ENCODE data around the gene STIL.

The STIL gene

DNA sequence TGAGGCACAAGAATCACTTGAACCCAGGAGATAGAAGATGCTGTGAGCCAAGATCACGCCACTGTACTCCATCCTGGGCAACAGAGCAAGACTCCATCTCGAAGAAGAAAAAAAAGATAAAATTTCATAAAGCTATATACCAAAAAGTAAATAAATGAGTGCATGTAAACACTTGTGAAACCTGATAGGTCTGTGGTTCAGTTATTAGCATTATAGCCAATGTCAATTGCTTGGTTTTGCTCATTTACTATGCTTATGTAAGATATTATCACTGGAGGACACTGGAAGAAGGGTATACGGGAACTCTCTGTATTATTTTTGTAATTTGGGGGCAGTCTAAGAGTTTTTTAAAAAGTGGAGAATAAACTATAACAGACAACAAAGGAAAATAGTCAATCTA, 64.2 kb downstream of the STIL start:
- Histone ChIP-seq H3K9ac (ENCODE audit: insufficient read length, low read depth) (no peak overlapping the region), H3K36me3 (ENCODE audit: insufficient read depth, insufficient read length, low read length) (peaks cover 42% of the 10 kb centered on the region), H3K4me1 (ENCODE audit: insufficient read depth, insufficient read length) (no peaks in the 10 kb centered on the region), H3K27me3 (ENCODE audit: insufficient read depth, insufficient read length) (peaks cover under 1% of the 10 kb centered on the region), H3K4me3 (ENCODE audit: insufficient read length, low read depth) (no peak overlapping the region), H3K9me3 (ENCODE audit: insufficient read depth, low read length) (no peaks in the 10 kb centered on the region)
- TF ChIP-seq YY1 (IDR thresholded peaks at IDR 0.05; ENCODE audit: insufficient read depth, insufficient read length) (no peak), SUZ12 (IDR thresholded peaks at IDR 0.05; ENCODE audit: extremely low read depth, insufficient read depth, insufficient read length) (no peak), ZNF274 (IDR thresholded peaks at IDR 0.05; ENCODE audit: low read depth, low read length) (no peak)
- no peak for DNase-seq (ENCODE audit: low read depth, low spot score)

DNA sequence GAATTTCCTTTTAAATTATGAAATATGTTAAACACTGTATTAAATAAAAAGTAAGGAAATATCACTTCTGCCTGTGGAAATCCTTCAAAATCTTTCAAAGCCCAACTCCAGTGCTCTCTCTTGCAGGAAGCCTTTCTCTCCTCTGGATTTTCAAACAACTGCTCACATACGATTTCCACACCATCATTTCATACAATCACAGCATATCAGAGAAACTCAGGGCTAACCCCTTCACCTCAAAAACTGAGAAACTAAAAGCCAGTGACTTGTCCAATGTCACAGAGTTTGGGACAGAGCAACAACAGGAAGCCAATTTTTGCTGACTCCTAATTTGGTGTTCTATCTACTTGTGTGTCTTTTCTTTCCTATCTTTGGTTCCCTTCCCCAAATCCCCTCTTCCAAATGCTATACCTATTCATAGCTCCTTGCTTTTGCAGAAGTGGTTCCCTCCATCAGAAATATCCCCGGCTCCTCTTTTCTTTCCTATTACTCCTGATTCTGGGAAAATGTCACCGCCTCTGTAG, 69.5 kb downstream of the STIL start:
- TF ChIP-seq SUZ12 (IDR thresholded peaks at IDR 0.05; ENCODE audit: extremely low read depth, insufficient read depth, insufficient read length) (no peak), YY1 (IDR thresholded peaks at IDR 0.05; ENCODE audit: insufficient read depth, insufficient read length) (no peak), ZNF274 (IDR thresholded peaks at IDR 0.05; ENCODE audit: low read depth, low read length) (no peak)
- H3K4me3 ChIP-seq (ENCODE audit: insufficient read length, low read depth), result no peak overlapping the region

DNA sequence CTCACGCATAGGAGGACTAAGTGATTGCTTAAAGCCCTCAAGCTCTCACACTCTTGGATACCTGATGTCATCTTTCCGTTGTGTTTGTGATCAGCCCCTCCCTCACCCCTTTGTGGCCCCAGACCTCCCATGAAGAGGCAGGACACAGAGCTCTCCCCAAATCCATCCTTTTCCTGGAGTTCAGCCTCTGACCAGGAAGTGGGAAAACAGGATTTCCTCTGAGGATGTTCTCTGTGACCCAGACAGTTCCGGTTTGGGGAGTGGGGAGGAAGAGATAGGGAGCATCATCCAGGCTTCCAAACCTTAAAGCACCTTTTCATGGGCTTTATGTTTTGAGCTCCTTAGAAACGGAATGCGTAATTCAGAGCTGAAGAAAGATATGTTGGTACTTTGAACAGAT, 70.0 kb downstream of the STIL start:
- Histone ChIP-seq H3K4me1 (ENCODE audit: insufficient read depth, insufficient read length) (no peaks in the 10 kb centered on the region), H3K36me3 (ENCODE audit: insufficient read depth, insufficient read length, low read length) (no peaks in the 10 kb centered on the region), H3K4me3 (ENCODE audit: insufficient read length, low read depth) (no peak overlapping the region), H3K27me3 (ENCODE audit: insufficient read depth, insufficient read length) (peaks cover 2% of the 10 kb centered on the region), H3K9ac (ENCODE audit: insufficient read length, low read depth) (no peak overlapping the region), H3K9me3 (ENCODE audit: insufficient read depth, low read length) (no peaks in the 10 kb centered on the region)
- TF ChIP-seq SUZ12 (IDR thresholded peaks at IDR 0.05; ENCODE audit: extremely low read depth, insufficient read depth, insufficient read length) (no peak), ZNF274 (IDR thresholded peaks at IDR 0.05; ENCODE audit: low read depth, low read length) (no peak), YY1 (IDR thresholded peaks at IDR 0.05; ENCODE audit: insufficient read depth, insufficient read length) (no peak)
- DNase-seq (ENCODE audit: low read depth, low spot score), result no peak

More for the DNA sequence above, 69.5 kb downstream of the STIL start:
- DNase-seq (ENCODE audit: low read depth, low spot score), result no peak
- H3K4me1 ChIP-seq (ENCODE audit: insufficient read depth, insufficient read length), result no peaks in the 10 kb centered on the region
- no peaks in the 10 kb centered on the region for H3K9me3 ChIP-seq (ENCODE audit: insufficient read depth, low read length)
- H3K36me3 ChIP-seq (ENCODE audit: insufficient read depth, insufficient read length, low read length), result no peaks in the 10 kb centered on the region
- H3K9ac ChIP-seq (ENCODE audit: insufficient read length, low read depth), result no peak overlapping the region
- H3K27me3 ChIP-seq (ENCODE audit: insufficient read depth, insufficient read length), result peaks cover 2% of the 10 kb centered on the region

DNA sequence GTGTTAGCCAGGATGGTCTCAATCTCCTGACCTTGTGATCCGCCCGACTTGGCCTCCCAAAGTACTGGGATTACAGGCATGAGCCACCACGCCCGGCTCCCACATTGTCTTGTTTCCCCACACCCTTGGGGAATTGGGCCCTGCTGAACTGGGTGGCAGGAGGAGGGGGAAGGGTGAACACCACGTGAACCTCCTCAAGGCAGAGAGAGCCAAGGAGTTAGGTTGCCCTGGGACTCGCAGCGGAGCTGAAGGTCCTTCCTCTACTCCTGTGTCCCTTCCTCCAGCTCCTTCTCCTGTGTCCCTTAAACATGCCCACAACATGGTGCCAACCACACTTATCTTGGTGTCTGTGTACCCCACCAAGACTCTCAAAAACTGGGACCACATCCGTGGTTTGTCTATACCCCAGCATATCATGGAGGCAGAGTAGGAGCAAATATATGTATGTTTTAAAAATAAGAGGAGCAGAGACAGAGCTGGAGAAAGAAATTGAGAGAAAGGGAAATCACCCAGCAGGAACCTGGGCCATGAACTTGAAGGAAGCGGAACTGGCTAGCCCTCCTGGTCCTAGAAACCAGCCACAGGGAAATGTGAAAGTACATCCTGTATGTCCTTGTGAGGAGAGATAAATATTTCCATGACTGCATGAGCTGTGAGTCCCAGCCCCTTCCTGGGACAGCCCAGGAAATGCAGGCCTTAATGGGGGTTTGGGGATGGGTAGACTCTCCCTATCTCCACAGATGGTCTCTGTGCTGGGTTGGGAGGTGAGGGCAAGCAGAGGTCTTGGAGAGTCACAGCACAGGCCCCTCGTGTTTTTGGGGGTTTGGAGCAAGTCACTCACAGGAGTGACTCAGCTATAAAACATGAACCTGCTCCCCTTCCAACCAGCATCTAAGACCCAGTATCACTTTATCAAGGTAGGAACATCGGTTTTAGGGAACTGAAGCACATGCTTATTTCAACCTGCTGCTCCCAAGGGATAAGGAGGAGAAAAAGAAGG, 72.5 kb downstream of the STIL start:
- TF ChIP-seq SUZ12 (IDR thresholded peaks at IDR 0.05; ENCODE audit: extremely low read depth, insufficient read depth, insufficient read length), result no peak
- TF ChIP-seq ZNF274 (IDR thresholded peaks at IDR 0.05; ENCODE audit: low read depth, low read length), result no peak
- no peak for TF ChIP-seq YY1 (IDR thresholded peaks at IDR 0.05; ENCODE audit: insufficient read depth, insufficient read length)
- no peak for DNase-seq (ENCODE audit: low read depth, low spot score)
- no peaks in the 10 kb centered on the region for H3K9me3 ChIP-seq (ENCODE audit: insufficient read depth, low read length)
- H3K9ac ChIP-seq (ENCODE audit: insufficient read length, low read depth), result no peak overlapping the region
- H3K27me3 ChIP-seq (ENCODE audit: insufficient read depth, insufficient read length), result peaks cover 2% of the 10 kb centered on the region
- no peaks in the 10 kb centered on the region for H3K36me3 ChIP-seq (ENCODE audit: insufficient read depth, insufficient read length, low read length)
- no peaks in the 10 kb centered on the region for H3K4me1 ChIP-seq (ENCODE audit: insufficient read depth, insufficient read length)
- no peak overlapping the region for H3K4me3 ChIP-seq (ENCODE audit: insufficient read length, low read depth)

DNA sequence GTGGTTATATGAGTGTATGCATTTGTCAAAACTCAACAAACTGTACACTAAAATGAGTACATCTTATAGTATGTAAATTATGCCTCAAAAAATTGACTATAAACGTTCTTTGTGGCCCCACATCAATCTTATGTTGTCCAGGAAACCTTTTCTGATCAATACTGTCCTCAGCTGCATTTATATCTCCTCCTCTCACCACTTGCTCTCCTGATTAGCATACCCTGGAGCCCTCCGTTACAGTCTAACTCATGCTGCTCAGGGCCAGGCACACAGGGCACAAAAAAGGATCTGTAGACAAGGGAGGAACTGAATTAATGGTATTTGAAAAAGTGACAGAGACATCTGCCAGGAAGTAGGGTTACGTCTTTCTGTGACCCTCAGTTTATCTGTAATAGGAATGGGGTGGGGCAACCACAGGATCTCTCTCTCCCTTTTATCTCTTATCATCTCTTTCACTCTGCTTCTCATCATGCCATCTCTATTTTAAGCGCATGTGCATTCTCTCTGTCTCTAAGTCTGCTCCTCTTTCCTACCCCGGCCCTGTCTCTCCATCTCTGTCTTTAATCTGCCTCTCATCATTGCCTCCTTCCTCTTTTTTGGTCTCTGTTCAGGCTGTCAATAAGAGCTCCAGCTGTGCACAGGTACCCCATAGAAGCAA, 74.9 kb downstream of the STIL start:
- no peaks in the 10 kb centered on the region for H3K9me3 ChIP-seq (ENCODE audit: insufficient read depth, low read length)
- peaks cover 17% of the 10 kb centered on the region for H3K27me3 ChIP-seq (ENCODE audit: insufficient read depth, insufficient read length)

DNA sequence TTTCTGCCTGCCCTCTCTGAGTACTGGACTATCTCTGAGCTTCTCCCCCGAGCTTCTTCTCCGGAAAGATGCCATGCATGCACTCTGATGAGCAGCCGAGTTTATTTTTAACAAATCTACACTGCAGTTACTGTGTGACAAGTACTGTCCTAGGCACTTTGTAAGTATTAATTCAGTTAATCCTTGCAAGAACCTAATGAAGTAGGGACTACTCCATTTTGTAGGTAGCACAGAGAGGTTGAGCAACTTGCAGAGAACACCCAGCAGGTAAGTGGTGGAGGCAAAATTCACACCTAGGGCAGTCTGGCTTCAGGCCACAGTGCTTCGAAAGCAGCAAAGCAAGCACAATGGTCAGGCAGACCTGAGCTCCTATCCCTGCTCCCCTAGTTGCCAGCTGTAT, 78.1 kb downstream of the STIL start:
- TF ChIP-seq SUZ12 (IDR thresholded peaks at IDR 0.05; ENCODE audit: extremely low read depth, insufficient read depth, insufficient read length) (no peak), ZNF274 (IDR thresholded peaks at IDR 0.05; ENCODE audit: low read depth, low read length) (no peak), YY1 (IDR thresholded peaks at IDR 0.05; ENCODE audit: insufficient read depth, insufficient read length) (no peak)
- no peak overlapping the region for H3K4me3 ChIP-seq (ENCODE audit: insufficient read length, low read depth)

More for the DNA sequence above, 74.9 kb downstream of the STIL start:
- Histone ChIP-seq H3K36me3 (ENCODE audit: insufficient read depth, insufficient read length, low read length) (no peaks in the 10 kb centered on the region), H3K4me3 (ENCODE audit: insufficient read length, low read depth) (no peak overlapping the region), H3K9ac (ENCODE audit: insufficient read length, low read depth) (no peak overlapping the region), H3K4me1 (ENCODE audit: insufficient read depth, insufficient read length) (no peaks in the 10 kb centered on the region)
- no peak for DNase-seq (ENCODE audit: low read depth, low spot score)
- TF ChIP-seq SUZ12 (IDR thresholded peaks at IDR 0.05; ENCODE audit: extremely low read depth, insufficient read depth, insufficient read length) (no peak), ZNF274 (IDR thresholded peaks at IDR 0.05; ENCODE audit: low read depth, low read length) (no peak), YY1 (IDR thresholded peaks at IDR 0.05; ENCODE audit: insufficient read depth, insufficient read length) (no peak)

DNA sequence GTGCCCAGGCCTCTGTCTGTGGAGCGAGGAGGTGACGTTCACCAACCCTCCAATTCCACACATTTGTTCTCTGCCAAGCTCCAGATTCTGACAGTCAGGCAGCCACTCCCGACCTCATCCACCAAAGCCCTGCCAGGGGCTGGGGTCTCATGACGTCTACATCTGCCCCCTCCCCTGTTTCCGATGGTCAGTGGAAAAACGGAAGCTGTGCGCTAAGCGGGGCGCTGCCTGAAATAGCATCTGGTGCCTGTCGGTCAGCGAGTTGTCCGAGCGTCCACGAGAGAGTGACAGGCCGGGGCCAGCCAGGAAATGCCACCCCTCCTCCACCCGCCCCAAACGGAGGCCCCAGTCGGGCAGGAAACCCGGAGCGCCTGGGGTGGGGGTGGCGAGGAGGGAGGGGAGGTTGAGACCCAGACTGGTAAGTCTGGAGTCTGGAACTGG, 78.7 kb downstream of the STIL start:
- Histone ChIP-seq H3K27me3 (ENCODE audit: insufficient read depth, insufficient read length) (peaks cover 55% of the 10 kb centered on the region), H3K4me3 (ENCODE audit: insufficient read length, low read depth) (no peak overlapping the region), H3K36me3 (ENCODE audit: insufficient read depth, insufficient read length, low read length) (no peaks in the 10 kb centered on the region), H3K4me1 (ENCODE audit: insufficient read depth, insufficient read length) (peaks cover 5% of the 10 kb centered on the region), H3K9me3 (ENCODE audit: insufficient read depth, low read length) (no peaks in the 10 kb centered on the region), H3K9ac (ENCODE audit: insufficient read length, low read depth) (no peak overlapping the region)
- TF ChIP-seq ZNF274 (IDR thresholded peaks at IDR 0.05; ENCODE audit: low read depth, low read length) (no peak), YY1 (IDR thresholded peaks at IDR 0.05; ENCODE audit: insufficient read depth, insufficient read length) (no peak), SUZ12 (IDR thresholded peaks at IDR 0.05; ENCODE audit: extremely low read depth, insufficient read depth, insufficient read length) (no peak)
- no peak for DNase-seq (ENCODE audit: low read depth, low spot score)

More for the DNA sequence above, 78.1 kb downstream of the STIL start:
- no peak overlapping the region for H3K9ac ChIP-seq (ENCODE audit: insufficient read length, low read depth)
- peaks cover 49% of the 10 kb centered on the region for H3K27me3 ChIP-seq (ENCODE audit: insufficient read depth, insufficient read length)
- no peaks in the 10 kb centered on the region for H3K9me3 ChIP-seq (ENCODE audit: insufficient read depth, low read length)
- H3K36me3 ChIP-seq (ENCODE audit: insufficient read depth, insufficient read length, low read length), result no peaks in the 10 kb centered on the region
- no peak for DNase-seq (ENCODE audit: low read depth, low spot score)
- peaks cover 5% of the 10 kb centered on the region for H3K4me1 ChIP-seq (ENCODE audit: insufficient read depth, insufficient read length)
